Endothelial cell of umbilical vein (primary cell): ENCODE measurements around the gene MRPS12. TPM values are rescaled to one million over a fixed set of nuclear protein-coding genes. Genes with fewer than 3 reads are reported as not detected.

ENCODE experiments used
- BruUV-seq: library from RNA; stranded (reverse); fragments of 400-500 nt; replicated peaks from 2 replicates; lab custom pipeline; 2021; lab: Mats Ljungman, UMichigan
- CTCF ChIA-PET: fragments of 300-600, 350-600 bp; sonication (Branson Sonifier 250); formaldehyde crosslinking; loops from one replicate; lab custom pipeline; 2021; ENCODE audit warnings: antibody characterized with exemption, inconsistent platforms; lab: Charles Lee
- POLR2A ChIA-PET: fragments of 300-600, 350-600 bp; sonication (Branson Sonifier 250); formaldehyde crosslinking; loops from one replicate; lab custom pipeline; 2021; ENCODE audit warnings: antibody characterized with exemption, inconsistent platforms; lab: Charles Lee
- DNase-seq: peaks from one replicate; pipeline ENCODE4 v3.0.0-alpha.2; 2011; ENCODE audit warnings: low read depth, low spot score
- FAIRE-seq: peaks from 2 replicates; lab custom pipeline; 2011; peaks lifted over from hg19 to GRCh38; lab: Jason Lieb, UNC
- H2AFZ ChIP-seq: 2 replicates; pipeline ENCODE4 v1.6.0; 2012; ENCODE audit warnings: low read depth, low read length, control low read depth, inconsistent platforms
- H3K27ac ChIP-seq: 2 replicates; pipeline ENCODE4 v1.5.1; 2011; ENCODE audit warnings: low read depth, mild to moderate bottlenecking, control low read depth, low read length, moderate library complexity; ENCODE audit not compliant: insufficient read depth
- H3K27me3 ChIP-seq, 2 experiments: 2 replicates each; pipeline versions ENCODE4 v1.6.0 to v1.6.1; 2011; ENCODE audit warnings: low read length in 2 of 2, mixed read lengths in 1 of 2; ENCODE audit not compliant: control insufficient read depth in 2 of 2, insufficient read depth in 2 of 2
- H3K36me3 ChIP-seq, 2 experiments: 2 replicates in 1 of 2; 3 replicates in 1 of 2; pipeline ENCODE4 v1.5.1; 2011; ENCODE audit warnings: low read length in 2 of 2, mild to moderate bottlenecking in 1 of 2, moderate library complexity in 1 of 2; ENCODE audit not compliant: control insufficient read depth in 2 of 2, insufficient read depth in 2 of 2; ENCODE audit errors: extremely low read depth in 1 of 2
- H3K4me1 ChIP-seq: 3 replicates; pipeline ENCODE4 v1.5.1; 2011; ENCODE audit warnings: mild to moderate bottlenecking, low read length; ENCODE audit not compliant: control insufficient read depth, insufficient read depth; ENCODE audit errors: extremely low read depth
- H3K4me2 ChIP-seq: 2 replicates; pipeline ENCODE4 v1.6.1; 2011; ENCODE audit warnings: low read length, control low read depth, mixed read lengths; ENCODE audit not compliant: insufficient read depth
- H3K4me3 ChIP-seq, 3 experiments: fragments of 200-600 bp in 1 of 3; sonication (generic), shearing (Covaris generic) in 1 of 3; replicated peaks in 1 of 3; 2 replicates each; pipeline ENCODE4 v1.5.1; 2011 to 2016; ENCODE audit warnings: control low read depth in 3 of 3, low read length in 3 of 3, mild to moderate bottlenecking in 2 of 3, inconsistent platforms in 1 of 3, low read depth in 1 of 3, moderate library complexity in 1 of 3; ENCODE audit not compliant: insufficient read depth in 1 of 3
- H3K79me2 ChIP-seq: 2 replicates; pipeline ENCODE4 v1.6.0; 2012; ENCODE audit warnings: low read length, inconsistent platforms; ENCODE audit not compliant: control insufficient read depth, insufficient read depth
- H3K9ac ChIP-seq: replicated peaks from 2 replicates; pipeline ENCODE3; 2011; ENCODE audit warnings: low read length, control low read depth; ENCODE audit not compliant: insufficient read depth; ENCODE audit errors: extremely low read depth
- H3K9me1 ChIP-seq: replicated peaks from 3 replicates; pipeline ENCODE4 v1.6.0; 2011; ENCODE audit warnings: mild to moderate bottlenecking, low read length; ENCODE audit not compliant: control insufficient read depth, insufficient read depth; ENCODE audit errors: extremely low read depth
- H3K9me3 ChIP-seq: replicated peaks from 2 replicates; pipeline ENCODE4 v1.5.1; 2012; ENCODE audit warnings: low read length, inconsistent platforms; ENCODE audit not compliant: control insufficient read depth, insufficient read depth
- H4K20me1 ChIP-seq: replicated peaks from 2 replicates; pipeline ENCODE3; 2011; ENCODE audit warnings: mild to moderate bottlenecking, low read length; ENCODE audit not compliant: control insufficient read depth, insufficient read depth; ENCODE audit errors: extremely low read depth
- CTCF ChIP-seq, 2 donors: IDR thresholded peaks; 1 replicate in 1 of 2; 2 replicates in 1 of 2; pipeline ENCODE4 v1.5.1; 2011; ENCODE audit warnings: low read length in 2 of 2, mild to moderate bottlenecking in 2 of 2, moderate library complexity in 2 of 2, control low read depth in 1 of 2, inconsistent platforms in 1 of 2, low read depth in 1 of 2; ENCODE audit not compliant: insufficient read depth in 1 of 2; ENCODE audit errors: extremely low read depth in 1 of 2
- EZH2 ChIP-seq: IDR thresholded peaks from 2 replicates; pipeline ENCODE4 v1.6.1; 2012; ENCODE audit warnings: borderline replicate concordance, low read depth, mild to moderate bottlenecking, moderate library complexity, low read length, inconsistent platforms; ENCODE audit not compliant: severe bottlenecking
- FOS ChIP-seq: IDR thresholded peaks from 2 replicates; pipeline ENCODE4 v1.6.1; 2011; ENCODE audit warnings: mild to moderate bottlenecking, low read length, moderate library complexity, borderline replicate concordance; ENCODE audit not compliant: insufficient read depth
- GATA2 ChIP-seq: IDR thresholded peaks from 2 replicates; pipeline ENCODE4 v1.7.0; 2011; ENCODE audit warnings: low read depth, mild to moderate bottlenecking, moderate library complexity, mixed read lengths, low read length; ENCODE audit not compliant: insufficient read length, insufficient read depth
- JUN ChIP-seq: IDR thresholded peaks from 2 replicates; pipeline ENCODE4 v1.6.1; 2011; ENCODE audit warnings: borderline replicate concordance, low read depth; ENCODE audit not compliant: insufficient read length, insufficient read depth
- MYC ChIP-seq: IDR thresholded peaks from one replicate; pipeline ENCODE4 v1.6.1; 2011; ENCODE audit warnings: mild to moderate bottlenecking, low read depth, low read length
- POLR2A ChIP-seq: IDR thresholded peaks from 2 replicates; pipeline ENCODE4 v1.6.1; 2012; ENCODE audit warnings: low read depth, mild to moderate bottlenecking, control low read depth, low read length
- POLR2AphosphoS5 ChIP-seq: IDR thresholded peaks from 2 replicates; pipeline ENCODE4 v1.6.1; 2012; ENCODE audit warnings: low read depth, mild to moderate bottlenecking, control low read depth, low read length, moderate library complexity; ENCODE audit not compliant: insufficient read depth
- dilution Hi-C: fragments of 300-500 bp; cut with MboI; formaldehyde crosslinking; loops from one replicate; pipeline ENCODE4 v1.15.0; 2019; ENCODE audit warnings: low sequenced_read_pairs; ENCODE audit not compliant: extremely low pct_ligation_motif_present
- intact Hi-C: fragments of 100-400 bp; cut with micrococcal nuclease; formaldehyde crosslinking; loops from one replicate; pipeline ENCODE4 v1.10.0; 2022
- polyA plus RNA-seq, 4 experiments: library from polyadenylated mRNA; depleted of rRNA in 3 of 4; stranded (reverse) in 3 of 4; unstranded in 1 of 4; fragments of >200 nt; gene quantifications; 2 replicates each; pipeline versions ENCODE4 v1.2.1 to v1.2.3, GENCODE V29; 2011 to 2012; ENCODE audit warnings: missing spikeins in 1 of 4
- total RNA-seq: library from RNA; stranded (reverse); gene quantifications from 2 replicates; pipeline ENCODE4 v1.2.3, GENCODE V29; 2021
- TF ChIP-seq, protein P1 (sequence below): IDR thresholded peaks from 2 replicates; pipeline ENCODE4 v1.6.1; 2011; ENCODE audit not compliant: insufficient read depth, insufficient read length

The MRPS12 gene
- total and polyA plus RNA-seq, 2 donors (not counting 3 experiments of a cell fraction or from before 2014, with no cell fraction given): 49.3 to 86.3 TPM

GRCh38 chr19:38974624-38975213, 44.0 kb downstream of the MRPS12 start:
- Histone ChIP-seq H3K27me3 (no peaks in the 10 kb centered on the region), H3K27ac (peak overlapping the region; percentile 47), H2AFZ (peak overlapping the region; percentile 87), H3K4me3 (peak overlapping the region; percentile 48 to 65 (median 48)), H3K4me1 (peaks cover 14% of the 10 kb centered on the region), H3K79me2 (peaks cover 9% of the 10 kb centered on the region), H3K4me2 (peak overlapping the region; percentile 83), H3K9ac (peak overlapping the region; percentile 40), H3K9me1 (no peaks in the 10 kb centered on the region), H3K9me3 (no peaks in the 10 kb centered on the region), H4K20me1 (no peaks in the 10 kb centered on the region), H3K36me3 (no peaks in the 10 kb centered on the region)
- intact Hi-C loops (loop anchor here (2.0 kb wide), 1 partner anchor 356 kb away; the partner anchor contains the start of gene EIF3K), dilution Hi-C loops (no loop called here)
- FAIRE-seq: peak; percentile 44
- DNase-seq: peak; percentile 62
- TF ChIP-seq, protein P1, sequence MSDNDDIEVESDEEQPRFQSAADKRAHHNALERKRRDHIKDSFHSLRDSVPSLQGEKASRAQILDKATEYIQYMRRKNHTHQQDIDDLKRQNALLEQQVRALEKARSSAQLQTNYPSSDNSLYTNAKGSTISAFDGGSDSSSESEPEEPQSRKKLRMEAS: no peak
- TF ChIP-seq FOS (no peak), JUN (no peak), POLR2AphosphoS5 (no peak), EZH2 (no peak), GATA2 (no peak), CTCF (IDR thresholded peaks at IDR 0.05; ENCODE audit: extremely low read depth in 1 of 2, insufficient read depth in 1 of 2, low read depth in 1 of 2, low read length in 2 of 2) (no peak), MYC (no peak), POLR2A (no peak)
- no TSS peak for BruUV-seq
- CTCF ChIA-PET: interaction anchor here (1.5 to 4.5 kb wide), 5 partner anchors 13 to 338 kb away, joined by 3 to 39 read pairs (median 6); partner anchors contain the start of genes MRPS12 and SARS2
- POLR2A ChIA-PET: no interaction called here
